GM21515 (cell line): ENCODE measurements around the gene PARD3.

Source experiments
- ATAC-seq: cut with Tn5 transposase; IDR thresholded peaks from one replicate; pipeline ENCODE4 v1.9.1; 2021; ENCODE audit not compliant: unreplicated experiment

PARD3 gene

GRCh38 chr10:34124522-34125035, 690.5 kb downstream of the PARD3 start:
- no peak for ATAC-seq

- ATAC-seq: no peak
Measured at GRCh38 chr10:34121781-34122622, 693.1 kb downstream of the PARD3 start.

- ATAC-seq: no peak
Measured at GRCh38 chr10:34121125-34121753, 693.9 kb downstream of the PARD3 start.

- no peak for ATAC-seq
Measured at GRCh38 chr10:34119456-34119855, 695.6 kb downstream of the PARD3 start.

- no peak for ATAC-seq
Measured at GRCh38 chr10:34116681-34117271, 698.3 kb downstream of the PARD3 start.

- ATAC-seq: no peak
Measured at GRCh38 chr10:34116220-34116641, 698.9 kb downstream of the PARD3 start.

GRCh38 chr10:34114914-34115313, 700.2 kb downstream of the PARD3 start:
- no peak for ATAC-seq

- no peak for ATAC-seq
Measured at GRCh38 chr10:34113504-34114225, 701.4 kb downstream of the PARD3 start.

- no peak for ATAC-seq
Measured at GRCh38 chr10:34112171-34112782, 702.8 kb downstream of the PARD3 start.

GRCh38 chr10:34111179-34111578, 703.9 kb downstream of the PARD3 start:
- no peak for ATAC-seq

GRCh38 chr10:34109952-34110702, 705.0 kb downstream of the PARD3 start:
- ATAC-seq: no peak

GRCh38 chr10:34109495-34109894, 705.6 kb downstream of the PARD3 start:
- no peak for ATAC-seq

- no peak for ATAC-seq
Measured at GRCh38 chr10:34107626-34108516, 707.2 kb downstream of the PARD3 start.

GRCh38 chr10:34106356-34106885, 708.7 kb downstream of the PARD3 start:
- no peak for ATAC-seq

- no peak for ATAC-seq
Measured at GRCh38 chr10:34104829-34105572, 710.1 kb downstream of the PARD3 start.

GRCh38 chr10:34102893-34103506, 712.1 kb downstream of the PARD3 start:
- ATAC-seq: no peak

GRCh38 chr10:34102237-34102673, 712.8 kb downstream of the PARD3 start:
- no peak for ATAC-seq

- ATAC-seq: no peak
Measured at GRCh38 chr10:34101001-34101400, 714.1 kb downstream of the PARD3 start.
